ENCODE measurements around the gene USP4. TPM values are rescaled to one million over a fixed set of nuclear protein-coding genes. Genes with fewer than 3 reads are reported as not detected.
"Not testable (repeated sequence)": the region's sequence is repeated elsewhere in the genome, so short reads cannot be mapped to it uniquely, and the experiment has no call there.

The USP4 gene
- total and polyA plus RNA-seq, 4 donors, result 12.5 to 17.7 (median 14.9) TPM

- H3K27ac ChIP-seq (ENCODE audit: low read depth in 1 of 2, low read length in 2 of 2), result peak overlapping the region; percentile 90 to 93
- peak overlapping the region; percentile 75 to 89 for H3K9ac ChIP-seq (ENCODE audit: low read depth in 1 of 2, low read length in 2 of 2)
- peaks cover 1 to 24% (median 17%) of the 10 kb centered on the region in 4 donors for H3K4me1 ChIP-seq (ENCODE audit: control insufficient read depth in 4 of 4, insufficient read depth in 4 of 4, low read length in 3 of 4)
- WGBS, result 4% methylated on average over 63 of the region's 63 CpGs
- H3K27me3 ChIP-seq (ENCODE audit: control insufficient read depth in 4 of 4, insufficient read depth in 4 of 4, low read length in 3 of 4); H3K9me3 ChIP-seq (ENCODE audit: control insufficient read depth in 4 of 4, low read length in 3 of 4): not testable (repeated sequence)
- peak; percentile 62 for DNase-seq (ENCODE audit: low spot score)
- H3K4me3 ChIP-seq (ENCODE audit: low read depth in 1 of 3, low read length in 3 of 3), result peak overlapping the region; percentile 79 to 96 (median 86)
- H3K36me3 ChIP-seq (ENCODE audit: control insufficient read depth in 4 of 4, insufficient read depth in 3 of 4, low read depth in 1 of 4, low read length in 3 of 4), result peaks cover 10 to 27% (median 20%) of the 10 kb centered on the region in 4 donors
- peak in 1 of 2 donors; percentile 31 for TF ChIP-seq JUND (IDR thresholded peaks at IDR 0.05)
Measured at GRCh38 chr3:49357443-49358216, 17.8 kb upstream of the USP4 start.

- 39% methylated on average over 9 of the region's 10 CpGs for WGBS
- H3K36me3 ChIP-seq (ENCODE audit: control insufficient read depth in 4 of 4, insufficient read depth in 3 of 4, low read depth in 1 of 4, low read length in 3 of 4), result peaks cover 8 to 23% (median 17%) of the 10 kb centered on the region in 4 donors
- peak overlapping the region; percentile 61 to 96 (median 79) for H3K4me3 ChIP-seq (ENCODE audit: low read depth in 1 of 3, low read length in 3 of 3)
- H3K4me1 ChIP-seq (ENCODE audit: control insufficient read depth in 4 of 4, insufficient read depth in 4 of 4, low read length in 3 of 4), result peaks cover 2 to 29% (median 19%) of the 10 kb centered on the region in 4 donors
- not testable (repeated sequence) for DNase-seq (ENCODE audit: low spot score); H3K9me3 ChIP-seq (ENCODE audit: control insufficient read depth in 4 of 4, low read length in 3 of 4); H3K27me3 ChIP-seq (ENCODE audit: control insufficient read depth in 4 of 4, insufficient read depth in 4 of 4, low read length in 3 of 4)
- H3K27ac ChIP-seq (ENCODE audit: low read depth in 1 of 2, low read length in 2 of 2), result peak overlapping the region; percentile 90 to 93
- H3K9ac ChIP-seq (ENCODE audit: low read depth in 1 of 2, low read length in 2 of 2), result peak overlapping the region in 1 of 2 donors; percentile 75
Measured at GRCh38 chr3:49357095-49357442, 17.2 kb upstream of the USP4 start.

- no peaks in the 10 kb centered on the region for H3K27me3 ChIP-seq (ENCODE audit: control insufficient read depth in 4 of 4, insufficient read depth in 4 of 4, low read length in 3 of 4)
- TF ChIP-seq HNF4G (IDR thresholded peaks at IDR 0.05), result no peak
- TF ChIP-seq FOXA1 (IDR thresholded peaks at IDR 0.05), result no peak
- TF ChIP-seq JUND (IDR thresholded peaks at IDR 0.05), result no peak
- no peak for TF ChIP-seq RXRA (IDR thresholded peaks at IDR 0.05)
Measured at GRCh38 chr3:49352890-49353421, 13.1 kb upstream of the USP4 start.

DNA sequence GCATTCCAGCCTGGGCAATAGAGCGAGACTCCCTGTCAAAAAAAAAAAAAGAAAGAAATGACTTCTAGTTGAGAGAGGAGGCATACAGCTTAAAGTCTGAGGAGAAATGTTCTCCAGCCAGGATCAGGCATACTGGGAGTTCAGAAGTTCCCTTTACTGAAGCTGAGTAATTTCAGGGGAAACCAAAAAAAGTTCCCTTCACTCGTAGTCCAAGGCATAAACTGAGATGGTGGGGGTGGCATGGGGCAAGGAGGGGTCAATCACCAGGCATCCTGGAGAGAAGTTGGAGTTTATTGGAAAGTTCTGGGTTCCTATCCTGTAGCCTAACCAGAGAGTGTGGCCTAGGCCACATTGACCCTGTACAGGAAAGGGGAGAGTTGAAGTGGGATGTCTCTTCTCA is 12.4 kb upstream of the USP4 start:
- H3K4me3 ChIP-seq (ENCODE audit: low read depth in 1 of 3, low read length in 3 of 3), result no peak overlapping the region
- H3K27me3 ChIP-seq (ENCODE audit: control insufficient read depth in 4 of 4, insufficient read depth in 4 of 4, low read length in 3 of 4), result no peaks in the 10 kb centered on the region
- 81% methylated on average over 2 of the region's 2 CpGs for WGBS
- DNase-seq (ENCODE audit: low spot score), result no peak
- H3K36me3 ChIP-seq (ENCODE audit: control insufficient read depth in 4 of 4, insufficient read depth in 3 of 4, low read depth in 1 of 4, low read length in 3 of 4), result peaks cover 0 to 11% (median 5%) of the 10 kb centered on the region in 4 donors
- peak overlapping the region; percentile 58 to 91 for H3K27ac ChIP-seq (ENCODE audit: low read depth in 1 of 2, low read length in 2 of 2)
- no peak overlapping the region for H3K9ac ChIP-seq (ENCODE audit: low read depth in 1 of 2, low read length in 2 of 2)
- H3K4me1 ChIP-seq (ENCODE audit: control insufficient read depth in 4 of 4, insufficient read depth in 4 of 4, low read length in 3 of 4), result peaks cover 6 to 34% (median 24%) of the 10 kb centered on the region in 4 donors
- H3K9me3 ChIP-seq (ENCODE audit: control insufficient read depth in 4 of 4, low read length in 3 of 4), result no peaks in the 10 kb centered on the region
- TF ChIP-seq, protein P1, sequence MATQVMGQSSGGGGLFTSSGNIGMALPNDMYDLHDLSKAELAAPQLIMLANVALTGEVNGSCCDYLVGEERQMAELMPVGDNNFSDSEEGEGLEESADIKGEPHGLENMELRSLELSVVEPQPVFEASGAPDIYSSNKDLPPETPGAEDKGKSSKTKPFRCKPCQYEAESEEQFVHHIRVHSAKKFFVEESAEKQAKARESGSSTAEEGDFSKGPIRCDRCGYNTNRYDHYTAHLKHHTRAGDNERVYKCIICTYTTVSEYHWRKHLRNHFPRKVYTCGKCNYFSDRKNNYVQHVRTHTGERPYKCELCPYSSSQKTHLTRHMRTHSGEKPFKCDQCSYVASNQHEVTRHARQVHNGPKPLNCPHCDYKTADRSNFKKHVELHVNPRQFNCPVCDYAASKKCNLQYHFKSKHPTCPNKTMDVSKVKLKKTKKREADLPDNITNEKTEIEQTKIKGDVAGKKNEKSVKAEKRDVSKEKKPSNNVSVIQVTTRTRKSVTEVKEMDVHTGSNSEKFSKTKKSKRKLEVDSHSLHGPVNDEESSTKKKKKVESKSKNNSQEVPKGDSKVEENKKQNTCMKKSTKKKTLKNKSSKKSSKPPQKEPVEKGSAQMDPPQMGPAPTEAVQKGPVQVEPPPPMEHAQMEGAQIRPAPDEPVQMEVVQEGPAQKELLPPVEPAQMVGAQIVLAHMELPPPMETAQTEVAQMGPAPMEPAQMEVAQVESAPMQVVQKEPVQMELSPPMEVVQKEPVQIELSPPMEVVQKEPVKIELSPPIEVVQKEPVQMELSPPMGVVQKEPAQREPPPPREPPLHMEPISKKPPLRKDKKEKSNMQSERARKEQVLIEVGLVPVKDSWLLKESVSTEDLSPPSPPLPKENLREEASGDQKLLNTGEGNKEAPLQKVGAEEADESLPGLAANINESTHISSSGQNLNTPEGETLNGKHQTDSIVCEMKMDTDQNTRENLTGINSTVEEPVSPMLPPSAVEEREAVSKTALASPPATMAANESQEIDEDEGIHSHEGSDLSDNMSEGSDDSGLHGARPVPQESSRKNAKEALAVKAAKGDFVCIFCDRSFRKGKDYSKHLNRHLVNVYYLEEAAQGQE (IDR thresholded peaks at IDR 0.05), result no peak
- no peak for TF ChIP-seq YY1 (IDR thresholded peaks at IDR 0.05)
- no peak for TF ChIP-seq FOXA1 (IDR thresholded peaks at IDR 0.05)
- no peak for TF ChIP-seq NR2F2 (IDR thresholded peaks at IDR 0.05)
- no peak for TF ChIP-seq GABPA (IDR thresholded peaks at IDR 0.05 in 1 of 2, conservative IDR thresholded peaks at IDR 0.05 in 1 of 2)
- no peak for TF ChIP-seq RXRA (IDR thresholded peaks at IDR 0.05)
- no peak for TF ChIP-seq SP1 (IDR thresholded peaks at IDR 0.05)
- no peak for TF ChIP-seq FOXA2 (IDR thresholded peaks at IDR 0.05)
- TF ChIP-seq HNF4G (IDR thresholded peaks at IDR 0.05), result no peak
- TF ChIP-seq CTCF (IDR thresholded peaks at IDR 0.05; ENCODE audit: low read depth, low read length, missing input control), result no peak
- TF ChIP-seq RAD21 (IDR thresholded peaks at IDR 0.05), result no peak
- no peak for TF ChIP-seq HNF4A (conservative IDR thresholded peaks at IDR 0.05)
- no peak for TF ChIP-seq TAF1 (conservative IDR thresholded peaks at IDR 0.05)
- no peak for TF ChIP-seq JUND (IDR thresholded peaks at IDR 0.05)
- TF ChIP-seq, protein P2, sequence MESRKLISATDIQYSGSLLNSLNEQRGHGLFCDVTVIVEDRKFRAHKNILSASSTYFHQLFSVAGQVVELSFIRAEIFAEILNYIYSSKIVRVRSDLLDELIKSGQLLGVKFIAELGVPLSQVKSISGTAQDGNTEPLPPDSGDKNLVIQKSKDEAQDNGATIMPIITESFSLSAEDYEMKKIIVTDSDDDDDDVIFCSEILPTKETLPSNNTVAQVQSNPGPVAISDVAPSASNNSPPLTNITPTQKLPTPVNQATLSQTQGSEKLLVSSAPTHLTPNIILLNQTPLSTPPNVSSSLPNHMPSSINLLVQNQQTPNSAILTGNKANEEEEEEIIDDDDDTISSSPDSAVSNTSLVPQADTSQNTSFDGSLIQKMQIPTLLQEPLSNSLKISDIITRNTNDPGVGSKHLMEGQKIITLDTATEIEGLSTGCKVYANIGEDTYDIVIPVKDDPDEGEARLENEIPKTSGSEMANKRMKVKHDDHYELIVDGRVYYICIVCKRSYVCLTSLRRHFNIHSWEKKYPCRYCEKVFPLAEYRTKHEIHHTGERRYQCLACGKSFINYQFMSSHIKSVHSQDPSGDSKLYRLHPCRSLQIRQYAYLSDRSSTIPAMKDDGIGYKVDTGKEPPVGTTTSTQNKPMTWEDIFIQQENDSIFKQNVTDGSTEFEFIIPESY (IDR thresholded peaks at IDR 0.05), result no peak

More at GRCh38 chr3:49352890-49353421, 13.1 kb upstream of the USP4 start:
- no peak for DNase-seq (ENCODE audit: low spot score)
- 91% methylated on average over 5 of the region's 5 CpGs for WGBS
- H3K27ac ChIP-seq (ENCODE audit: low read depth in 1 of 2, low read length in 2 of 2), result peak overlapping the region; percentile 58 to 91
- peak overlapping the region in 1 of 2 donors; percentile 2 for H3K9ac ChIP-seq (ENCODE audit: low read depth in 1 of 2, low read length in 2 of 2)
- no peak overlapping the region for H3K4me3 ChIP-seq (ENCODE audit: low read depth in 1 of 3, low read length in 3 of 3)
- H3K9me3 ChIP-seq (ENCODE audit: control insufficient read depth in 4 of 4, low read length in 3 of 4), result no peaks in the 10 kb centered on the region
- peaks cover 0 to 11% (median 5%) of the 10 kb centered on the region in 4 donors for H3K36me3 ChIP-seq (ENCODE audit: control insufficient read depth in 4 of 4, insufficient read depth in 3 of 4, low read depth in 1 of 4, low read length in 3 of 4)
- H3K4me1 ChIP-seq (ENCODE audit: control insufficient read depth in 4 of 4, insufficient read depth in 4 of 4, low read length in 3 of 4), result peaks cover 6 to 34% (median 24%) of the 10 kb centered on the region in 4 donors

All from liver (tissue), 9 donors.